T-helper 1 cell treated with Interleukin-12 subunit alpha and Interleukin-12 subunit beta and Interleukin-4 antibody, amounts not matched to agents 30 ng/mL and 1 ng/mL, for 36 hours (primary cell): Measurements from ENCODE around the gene B4GALT6. TPM values are rescaled to one million over a fixed set of nuclear protein-coding genes. Genes with fewer than 3 reads are reported as not detected.

Source experiments
- intact Hi-C: fragments of 100-400 bp; cut with micrococcal nuclease; formaldehyde crosslinking; loops from one replicate; pipeline ENCODE4 v1.15.1; 2024
- total RNA-seq: library from RNA; stranded (reverse); gene quantifications from 2 replicates; pipeline ENCODE4 v1.2.3, GENCODE V29; 2022

B4GALT6 gene
- total RNA-seq, 1 donor from 2014 or later: 2.0 TPM

DNA sequence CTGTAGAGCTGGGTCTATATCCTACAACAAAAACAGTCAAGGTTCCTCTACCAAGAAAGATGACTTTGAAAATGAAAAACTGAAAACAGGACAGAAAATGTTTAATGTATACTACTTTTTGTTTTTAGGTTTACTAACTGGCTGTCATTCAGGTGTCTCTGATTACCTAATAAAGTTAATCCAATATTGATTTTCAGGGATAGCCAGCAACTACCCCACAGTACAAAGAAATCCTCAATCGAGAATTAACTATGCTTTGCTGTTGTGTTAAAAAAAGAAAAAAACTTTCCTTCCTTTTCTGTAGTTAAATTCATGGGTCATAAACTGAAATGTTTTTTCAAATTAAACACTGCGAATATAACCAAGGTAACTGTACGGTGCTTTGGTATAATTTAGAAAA lies 46.9 kb downstream of the B4GALT6 start:
- intact Hi-C loops: no loop called here

DNA sequence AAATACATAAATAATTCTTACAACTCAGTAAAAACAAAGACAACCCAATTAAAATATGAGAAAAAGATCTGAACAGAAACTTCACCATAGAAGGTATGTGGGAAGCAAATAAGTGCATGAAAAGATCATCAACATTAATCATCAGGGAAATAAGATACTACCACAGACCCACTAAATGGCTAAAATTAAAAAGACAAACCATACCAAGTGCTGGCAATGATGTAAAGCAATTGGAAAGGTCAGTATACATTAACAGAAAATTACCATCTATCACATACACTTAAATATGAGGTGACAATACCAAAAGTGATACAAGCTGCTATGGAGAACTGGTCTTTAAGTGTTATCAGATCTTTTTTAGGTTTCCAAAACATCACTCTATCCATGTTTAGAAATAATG lies 48.0 kb downstream of the B4GALT6 start:
- intact Hi-C loops: no loop called here

GRCh38 chr18:31634331-31634713 lies 50.1 kb downstream of the B4GALT6 start:
- intact Hi-C loops: no loop called here

DNA sequence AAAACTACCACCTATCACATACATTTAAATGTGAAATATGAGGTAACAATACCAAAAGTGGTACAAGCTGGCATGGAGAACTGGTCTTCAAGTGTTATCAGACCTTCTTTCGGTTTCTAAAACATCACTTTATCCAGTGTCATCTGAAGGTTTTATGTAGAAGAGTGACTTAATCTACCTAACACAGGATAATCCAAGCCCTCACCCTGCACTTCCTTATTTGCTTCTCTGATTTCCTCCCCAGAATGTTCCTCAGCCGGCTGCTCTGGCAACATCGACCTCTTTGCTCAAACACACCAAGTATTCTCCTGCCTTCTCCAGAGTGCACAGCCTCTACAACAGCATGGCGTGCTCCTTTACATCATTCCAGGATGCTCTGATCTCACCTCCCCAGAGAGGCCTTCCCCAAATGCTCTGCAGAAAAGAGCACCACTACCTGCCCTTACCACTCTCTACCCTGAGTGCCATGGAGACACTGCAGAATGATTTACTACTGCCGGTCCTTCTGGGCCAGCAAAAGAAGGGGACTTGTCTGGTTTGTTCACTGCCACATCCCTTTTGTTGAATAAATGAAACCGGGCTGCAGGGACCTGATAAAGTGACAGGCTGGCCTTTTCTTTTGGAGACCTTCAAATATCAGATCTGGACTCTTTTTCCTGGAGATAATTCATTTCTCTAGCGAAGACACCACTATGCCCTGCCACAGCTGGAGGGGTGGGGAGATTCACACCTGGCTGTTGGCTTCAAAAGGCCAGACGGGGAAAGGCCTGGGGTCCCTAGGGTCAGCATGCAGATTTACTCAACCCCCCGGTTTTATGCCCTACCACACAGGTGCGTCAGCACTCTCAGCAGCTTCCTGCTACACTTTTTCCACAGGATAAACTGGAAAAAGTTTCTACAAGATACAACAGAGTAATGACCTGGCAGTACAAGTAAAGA lies 50.7 kb downstream of the B4GALT6 start:
- intact Hi-C loops: no loop called here

GRCh38 chr18:31632356-31632755 lies 52.0 kb downstream of the B4GALT6 start:
- intact Hi-C loops: no loop called here

DNA sequence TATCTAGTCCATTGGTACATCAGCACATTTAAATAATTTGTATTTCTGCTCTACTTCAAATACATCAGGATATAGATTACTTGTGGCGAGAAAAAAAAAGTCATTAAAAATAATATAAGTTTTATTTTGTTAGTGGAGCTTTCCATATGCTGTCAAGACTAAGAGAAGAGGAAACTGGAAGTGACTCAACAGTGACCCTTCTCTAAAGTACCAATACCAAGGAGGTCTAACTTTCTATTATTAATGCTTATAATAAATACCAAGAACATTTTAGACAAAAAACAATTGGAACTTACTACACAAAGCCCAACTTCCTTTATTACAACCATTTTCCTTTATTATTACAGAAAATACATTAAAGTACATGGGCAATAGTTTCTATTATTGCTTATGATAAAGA lies 52.9 kb downstream of the B4GALT6 start:
- intact Hi-C loops: no loop called here

DNA sequence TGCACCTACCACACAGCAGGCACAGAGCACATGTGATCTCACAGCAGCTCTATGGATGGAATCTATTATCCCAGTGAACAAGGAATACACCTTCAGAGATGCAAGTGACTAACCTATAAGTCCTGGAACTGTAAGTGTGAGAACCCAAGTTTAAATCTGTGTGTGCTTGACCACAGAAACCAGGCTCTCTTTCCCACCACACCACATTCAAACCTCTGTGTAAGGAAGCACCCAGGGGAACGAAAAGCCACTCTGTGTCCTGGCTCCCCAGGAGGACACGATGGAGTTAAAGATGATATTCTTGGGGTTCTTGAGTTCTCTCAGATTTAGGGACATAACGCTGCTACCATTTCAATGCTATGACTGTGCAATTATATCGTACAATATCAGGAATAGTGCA lies 53.8 kb downstream of the B4GALT6 start:
- intact Hi-C loops: no loop called here

- intact Hi-C loops: no loop called here
Observed at GRCh38 chr18:31626409-31626808, 58.0 kb downstream of the B4GALT6 start.

DNA sequence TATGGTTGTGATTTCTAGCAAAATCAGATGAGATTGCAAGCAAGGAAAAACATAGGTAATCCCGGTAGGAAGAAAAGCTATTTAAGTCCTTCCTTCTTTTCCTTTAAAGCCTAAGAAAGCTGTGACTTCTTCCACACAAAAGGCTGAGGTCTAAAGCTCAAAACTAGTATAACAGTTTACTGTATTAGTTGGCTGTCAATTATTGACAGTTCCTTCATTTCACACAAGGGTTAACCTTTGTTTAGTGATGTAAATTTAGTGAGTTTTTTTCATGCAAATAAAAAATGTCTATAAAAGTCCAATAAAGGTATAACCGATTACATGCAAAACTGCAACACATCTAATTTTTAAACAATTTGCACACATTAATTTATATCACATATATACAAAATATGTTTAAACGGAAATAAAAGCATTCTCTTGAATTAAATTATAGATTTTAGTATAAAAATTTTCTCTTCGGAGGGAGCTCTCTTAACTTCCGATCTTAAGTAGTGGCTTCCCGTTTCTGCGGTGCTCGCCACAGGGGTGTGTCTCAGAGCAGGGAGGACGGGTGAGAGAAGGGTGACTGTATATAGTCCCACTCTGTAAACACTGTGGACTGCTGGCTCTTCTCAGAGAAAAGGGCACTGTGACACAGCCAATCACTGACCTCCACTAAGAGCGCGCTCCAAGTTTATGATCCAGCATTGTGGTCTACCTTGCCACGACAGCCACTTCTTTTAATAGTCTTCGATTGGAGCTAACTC lies 59.3 kb downstream of the B4GALT6 start:
- intact Hi-C loops: loop anchor here (5.0 kb wide), 1 partner anchor 97 kb away; no protein-coding TSS in a partner anchor

DNA sequence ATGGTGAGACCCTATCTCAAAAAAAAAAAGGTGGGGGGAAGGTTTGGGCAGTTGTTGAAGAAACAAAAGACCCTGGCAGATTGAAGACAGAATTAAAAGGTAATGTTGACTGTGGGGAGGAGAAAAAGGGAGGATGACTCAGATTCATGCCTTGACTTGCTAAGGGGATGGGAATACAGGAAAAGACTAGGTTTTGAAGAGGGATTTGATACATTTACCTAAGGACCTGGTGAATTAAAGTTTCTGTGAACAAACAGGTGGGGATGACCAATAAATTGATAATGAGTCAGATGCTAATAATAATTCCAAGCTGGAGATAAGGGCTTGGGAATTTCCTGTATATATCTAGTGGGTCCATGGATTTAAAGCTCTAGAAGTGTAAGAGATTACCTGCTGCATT lies 65.1 kb downstream of the B4GALT6 start:
- intact Hi-C loops: no loop called here

DNA sequence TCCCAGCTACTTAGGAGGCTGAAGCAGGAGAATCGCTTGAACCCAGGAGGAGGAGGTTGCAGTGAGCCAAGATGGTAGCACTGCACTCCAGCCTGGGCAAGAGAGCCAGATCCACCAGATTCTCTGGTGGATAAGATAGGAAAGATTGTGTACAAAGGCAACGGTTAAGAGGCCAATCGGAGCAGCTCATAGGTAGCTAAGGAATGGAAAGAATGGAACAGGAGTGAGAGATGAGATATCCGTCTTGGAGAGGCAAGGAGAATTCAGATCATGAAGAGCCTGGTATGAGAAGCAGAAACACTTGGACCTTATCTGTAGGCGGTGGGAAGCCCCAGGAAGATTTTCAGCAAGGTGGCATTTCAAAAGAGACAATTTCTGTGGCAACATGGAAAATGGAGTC lies 65.6 kb downstream of the B4GALT6 start:
- intact Hi-C loops: no loop called here

DNA sequence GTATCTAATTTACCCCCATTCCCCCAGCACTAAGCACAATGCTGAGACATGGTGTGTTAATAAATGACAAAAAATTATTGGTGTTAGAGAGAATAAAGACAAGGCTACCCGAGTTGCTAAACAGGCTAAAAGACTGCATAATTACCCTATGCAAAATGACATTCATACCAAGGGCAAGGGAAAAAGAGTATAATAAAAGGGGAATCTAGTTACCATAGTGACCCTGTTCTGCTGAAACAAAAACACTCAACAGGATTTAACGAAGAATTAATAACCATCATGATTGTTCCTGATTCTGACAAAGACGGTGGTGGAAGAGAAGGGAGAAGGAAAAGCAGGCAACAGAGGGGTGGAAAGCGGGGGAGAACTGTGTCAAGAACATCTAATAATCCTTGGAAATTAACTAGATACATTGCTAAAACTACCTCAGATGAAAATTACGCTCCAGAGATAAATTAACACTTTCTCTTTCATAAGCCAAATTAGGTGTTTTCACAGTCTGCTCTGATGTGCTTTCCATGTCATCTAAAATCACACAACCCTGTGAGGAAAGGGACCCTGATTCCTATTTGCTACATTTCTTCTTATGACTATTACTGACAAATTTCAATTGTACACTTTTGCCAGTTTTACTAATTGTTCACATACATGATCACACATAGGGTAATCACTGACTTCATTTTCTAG lies 67.2 kb downstream of the B4GALT6 start:
- intact Hi-C loops: no loop called here

DNA sequence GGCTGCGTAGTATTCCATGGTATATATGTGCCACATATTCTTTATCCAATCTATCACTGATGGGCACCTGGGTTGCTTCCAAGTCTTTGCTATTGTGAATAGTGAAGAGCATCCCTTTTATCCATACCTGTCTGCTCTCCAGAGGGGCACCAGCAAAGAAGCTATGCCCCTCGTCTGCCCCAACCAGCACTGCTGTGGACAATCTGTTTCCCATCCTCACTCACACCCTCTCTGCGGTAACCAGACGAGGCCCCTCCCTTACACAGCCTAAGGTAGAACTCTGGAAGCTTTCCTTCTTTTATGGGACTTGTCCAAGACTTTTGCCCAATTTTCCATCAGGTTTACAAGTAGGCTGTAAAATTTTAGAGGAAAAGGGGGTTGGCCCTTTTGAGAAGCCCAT lies 67.8 kb downstream of the B4GALT6 start:
- intact Hi-C loops: no loop called here

DNA sequence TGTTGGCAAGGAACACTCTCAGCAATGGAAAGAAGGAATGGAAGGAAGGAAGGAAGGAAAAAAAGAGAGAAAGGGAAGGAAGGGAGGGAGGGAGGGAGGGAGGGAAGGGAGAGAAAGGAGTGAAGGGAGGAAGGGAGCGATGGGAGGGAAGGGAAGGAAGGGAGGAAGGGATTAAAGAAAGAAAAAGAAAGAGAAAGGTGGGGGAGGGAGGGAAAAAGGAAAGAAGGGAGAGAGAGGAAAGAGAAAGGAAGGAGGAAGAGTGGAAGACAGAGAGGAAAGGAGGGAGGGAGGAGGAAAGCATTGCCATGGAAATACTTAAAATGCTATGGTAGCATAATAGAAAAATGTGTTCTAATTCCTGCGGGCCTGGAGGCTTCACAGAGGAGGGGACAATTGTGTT lies 70.3 kb downstream of the B4GALT6 start:
- intact Hi-C loops: no loop called here

GRCh38 chr18:31612124-31612523 lies 72.3 kb downstream of the B4GALT6 start:
- intact Hi-C loops: no loop called here

- intact Hi-C loops: no loop called here
Observed at GRCh38 chr18:31611511-31611910, 72.9 kb downstream of the B4GALT6 start.

GRCh38 chr18:31610286-31611205 lies 73.8 kb downstream of the B4GALT6 start:
- intact Hi-C loops: no loop called here

DNA sequence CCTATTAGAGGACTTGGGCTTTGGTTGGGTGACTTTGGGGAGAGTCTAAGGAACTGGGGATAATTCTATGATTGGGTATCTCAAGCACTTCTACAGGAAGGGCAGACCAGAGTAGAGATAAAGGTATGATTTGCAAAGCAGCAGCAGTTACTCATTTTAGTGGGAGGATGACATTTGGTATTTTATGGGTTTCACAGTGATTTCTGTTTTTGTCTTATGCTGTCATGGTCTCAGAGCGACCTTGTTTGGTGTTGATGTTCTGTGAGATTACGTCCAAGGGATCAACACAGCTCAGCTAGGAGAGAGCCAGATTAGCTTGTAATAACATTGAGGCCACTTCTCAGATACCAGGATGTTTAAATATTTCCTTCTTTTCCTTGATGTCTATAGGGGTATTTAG lies 74.5 kb downstream of the B4GALT6 start:
- intact Hi-C loops: no loop called here

- intact Hi-C loops: no loop called here
Observed at GRCh38 chr18:31607384-31607783, 77.0 kb downstream of the B4GALT6 start.

GRCh38 chr18:31606265-31606664 lies 78.1 kb downstream of the B4GALT6 start:
- intact Hi-C loops: no loop called here

- intact Hi-C loops: no loop called here
Observed at GRCh38 chr18:31603315-31603714, 81.1 kb downstream of the B4GALT6 start.
